GM12801 (cell line): ENCODE results near the gene EPS8.

Source experiments
- CTCF ChIP-seq: IDR thresholded peaks from one replicate; pipeline ENCODE4 v1.5.1; 2011; ENCODE audit warnings: control low read depth; ENCODE audit not compliant: insufficient read length; ENCODE audit errors: extremely low read depth

Gene EPS8

GRCh38 chr12:15600223-15600935, 188.8 kb downstream of the EPS8 start:
- TF ChIP-seq CTCF, result no peak

- TF ChIP-seq CTCF, result no peak
Observed at GRCh38 chr12:15599266-15600037, 189.7 kb downstream of the EPS8 start.

- TF ChIP-seq CTCF, result no peak
Observed at GRCh38 chr12:15597125-15597830, 191.9 kb downstream of the EPS8 start.

- TF ChIP-seq CTCF, result no peak
Observed at GRCh38 chr12:15596174-15596573, 193.0 kb downstream of the EPS8 start.

- TF ChIP-seq CTCF, result no peak
Observed at GRCh38 chr12:15592934-15593333, 196.3 kb downstream of the EPS8 start.

- no peak for TF ChIP-seq CTCF
Observed at GRCh38 chr12:15591811-15592210, 197.4 kb downstream of the EPS8 start.

- TF ChIP-seq CTCF, result no peak
Observed at GRCh38 chr12:15590180-15590826, 198.9 kb downstream of the EPS8 start.
